ENCODE results near the gene HYPK.
"Not testable (repeated sequence)": the region's sequence is repeated elsewhere in the genome, so short reads cannot be mapped to it uniquely, and the experiment has no call there.

HYPK gene

DNA sequence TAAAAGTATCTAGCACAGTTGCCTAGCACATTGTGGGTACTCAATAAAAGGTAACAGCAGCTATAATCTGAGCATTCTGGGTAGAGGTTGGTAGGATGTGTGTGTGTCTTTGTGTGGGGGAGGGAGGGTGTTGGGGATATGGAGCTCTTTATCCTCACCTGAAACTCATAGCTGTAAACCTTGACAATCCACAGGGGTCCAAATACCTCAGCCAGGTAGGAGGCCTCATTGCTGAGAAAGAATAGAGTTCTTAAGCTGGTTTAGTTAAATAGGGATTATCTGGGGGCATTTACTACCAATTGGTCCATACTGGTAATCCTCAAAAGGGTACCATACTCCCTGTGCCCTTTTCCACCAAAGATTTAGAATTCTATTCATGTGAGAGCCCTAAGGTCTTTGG is 4.4 kb upstream of the HYPK start:
- no peak for DNase-seq (ENCODE audit: low read depth in 2 of 2)

DNA sequence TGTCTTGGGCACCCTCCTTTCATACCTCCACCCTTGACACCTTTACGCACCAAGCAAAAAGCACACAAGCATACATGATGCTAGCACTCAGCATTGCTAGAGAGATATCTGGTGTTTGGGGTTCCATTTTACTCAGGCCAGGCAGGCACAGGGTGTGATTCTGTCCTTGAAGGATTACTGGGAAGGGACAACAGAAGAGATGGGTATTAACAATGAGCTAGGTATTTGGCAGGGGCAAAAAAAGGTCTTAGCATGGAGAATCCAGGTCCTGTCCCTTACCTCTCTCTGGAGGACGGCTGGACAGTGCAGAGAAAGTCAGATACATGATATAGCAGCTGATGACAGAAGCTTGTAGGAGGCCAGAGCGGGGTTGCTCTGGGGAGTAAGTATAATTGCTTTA is 3.8 kb upstream of the HYPK start:
- DNase-seq (ENCODE audit: low read depth in 2 of 2): no peak

GRCh38 chr15:43799209-43799944 is 1.0 kb upstream of the HYPK start:
- DNase-seq (ENCODE audit: low read depth in 2 of 2): no peak

DNA sequence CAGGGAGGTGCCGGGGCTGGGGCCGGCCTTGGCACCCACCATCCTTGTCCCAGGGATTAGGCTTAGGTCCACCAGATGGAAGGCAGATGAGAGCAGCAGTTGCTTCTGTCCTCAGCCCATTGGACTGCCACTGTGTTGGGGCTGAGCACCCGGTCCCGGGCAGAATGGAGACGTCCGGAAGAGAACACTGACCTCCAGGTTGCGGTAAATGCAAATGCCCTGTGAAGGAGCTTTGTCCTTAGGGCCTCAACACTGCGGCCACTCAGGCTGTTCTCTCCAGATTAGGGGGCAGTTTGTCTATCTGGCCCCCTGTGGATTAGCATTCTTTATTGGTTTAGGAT is 484 bp upstream of the HYPK start, which contains the start of gene SERINC4:
Gene SERINC4 (minus strand): TSS at position 276 of the 341 bp plus-strand sequence. CDS start 234 bp downstream, at position 42.
- DNase-seq (ENCODE audit: low read depth in 2 of 2): no peak

GRCh38 chr15:43802676-43803075 is 2.3 kb downstream of the HYPK start:
- not testable (repeated sequence) for DNase-seq (ENCODE audit: low read depth in 2 of 2)

GRCh38 chr15:43808435-43808950 is 8.1 kb downstream of the HYPK start:
- no peak for DNase-seq (ENCODE audit: low read depth in 2 of 2)

GRCh38 chr15:43808960-43809678 is 8.7 kb downstream of the HYPK start:
- DNase-seq (ENCODE audit: low read depth in 2 of 2): no peak

- not testable (repeated sequence) for DNase-seq (ENCODE audit: low read depth in 2 of 2)
These were observed 14.7 kb downstream of the HYPK start for GRCh38 chr15:43815064-43815463.

GRCh38 chr15:43821505-43821904 is 21.1 kb downstream of the HYPK start:
- DNase-seq (ENCODE audit: low read depth in 2 of 2): no peak

- peak; percentile 87 for DNase-seq (ENCODE audit: low read depth in 2 of 2)
These were observed 24.2 kb downstream of the HYPK start, which contains the start of gene MFAP1 for GRCh38 chr15:43824302-43825246. TSS of gene MFAP1 (minus strand) at chr15:43824690. CDS start at chr15:43824569, 121 bp downstream.

DNA sequence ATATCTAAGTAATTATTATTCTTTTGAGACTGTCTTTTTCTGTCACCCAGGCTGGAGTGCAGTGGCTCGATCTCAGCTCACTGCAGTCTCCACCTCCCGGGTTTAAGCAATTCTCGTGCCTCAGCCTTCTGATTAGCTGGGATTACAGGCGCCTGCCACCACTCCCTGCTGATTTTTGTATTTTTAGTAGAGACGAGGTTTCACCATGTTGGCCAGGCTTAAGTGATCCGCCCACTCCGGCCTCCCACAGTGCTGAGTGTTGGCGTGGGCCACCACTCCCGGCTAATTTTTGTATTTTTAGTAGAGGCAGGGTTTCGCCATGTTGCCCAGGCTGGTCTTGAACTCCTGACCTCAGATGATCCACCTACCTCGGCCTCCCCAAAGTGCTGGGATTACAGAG is 24.9 kb downstream of the HYPK start:
- DNase-seq (ENCODE audit: low read depth in 2 of 2): not testable (repeated sequence)

GRCh38 chr15:43826029-43826507 is 25.7 kb downstream of the HYPK start:
- DNase-seq (ENCODE audit: low read depth in 2 of 2): no peak

- peak; percentile 80 to 81 for DNase-seq (ENCODE audit: low read depth in 2 of 2)
These were observed 26.3 kb downstream of the HYPK start, which contains the start of gene WDR76 for GRCh38 chr15:43826508-43827341. TSS of gene WDR76 (plus strand) at chr15:43827002. CDS start at chr15:43827033, 31 bp downstream.

DNA sequence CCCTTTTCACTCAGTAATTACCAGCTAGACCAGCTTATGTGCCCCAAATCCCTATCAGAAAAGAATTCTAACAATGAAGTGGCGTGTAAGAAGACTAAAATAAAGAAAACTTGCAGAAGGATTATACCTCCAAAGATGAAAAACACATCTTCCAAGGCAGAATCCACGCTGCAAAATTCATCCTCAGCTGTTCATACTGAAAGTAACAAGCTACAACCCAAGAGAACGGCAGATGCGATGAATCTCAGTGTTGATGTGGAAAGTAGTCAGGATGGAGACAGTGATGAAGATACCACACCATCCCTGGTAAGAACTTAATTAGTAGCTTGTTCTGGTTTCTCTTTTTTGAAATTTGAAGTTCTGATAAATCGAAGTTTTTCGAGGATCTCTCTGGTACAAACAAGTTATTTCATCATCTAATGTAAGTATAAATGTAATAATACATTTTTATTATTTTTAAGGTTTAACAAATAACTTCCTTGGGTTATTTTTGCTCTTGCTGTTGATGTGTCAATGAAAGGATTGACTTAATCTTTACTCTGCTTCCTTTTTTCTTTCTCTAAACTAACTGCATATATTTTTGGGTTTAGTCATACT is 27.8 kb downstream of the HYPK start:
- no peak for DNase-seq (ENCODE audit: low read depth in 2 of 2)

- DNase-seq (ENCODE audit: low read depth in 2 of 2): not testable (repeated sequence)
These were observed 29.6 kb downstream of the HYPK start for GRCh38 chr15:43829951-43830540.

GRCh38 chr15:43830691-43831275 is 30.4 kb downstream of the HYPK start:
- not testable (repeated sequence) for DNase-seq (ENCODE audit: low read depth in 2 of 2)

- DNase-seq (ENCODE audit: low read depth in 2 of 2): not testable (repeated sequence)
These were observed 31.2 kb downstream of the HYPK start for GRCh38 chr15:43831519-43832052.

DNA sequence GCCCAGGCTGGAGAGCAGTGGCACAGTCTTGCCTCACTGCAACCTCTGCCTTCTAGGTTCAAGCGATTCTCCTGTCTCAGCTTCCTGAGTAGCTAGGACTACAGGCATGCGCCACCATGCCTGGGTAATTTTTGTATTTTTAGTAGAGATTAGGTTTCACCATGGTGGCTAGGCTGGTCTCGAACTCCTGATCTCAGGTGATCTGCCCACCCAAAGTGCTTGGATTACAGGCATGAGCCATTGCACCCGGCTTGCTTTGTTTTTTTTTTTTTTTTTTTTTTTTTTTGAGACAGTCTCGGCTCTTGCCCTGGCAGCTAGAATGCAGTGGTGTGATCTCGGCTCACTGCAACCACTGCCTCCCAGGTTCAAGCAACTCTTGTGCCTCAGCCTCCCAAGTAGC is 32.1 kb downstream of the HYPK start:
- not testable (repeated sequence) for DNase-seq (ENCODE audit: low read depth in 2 of 2)

DNA sequence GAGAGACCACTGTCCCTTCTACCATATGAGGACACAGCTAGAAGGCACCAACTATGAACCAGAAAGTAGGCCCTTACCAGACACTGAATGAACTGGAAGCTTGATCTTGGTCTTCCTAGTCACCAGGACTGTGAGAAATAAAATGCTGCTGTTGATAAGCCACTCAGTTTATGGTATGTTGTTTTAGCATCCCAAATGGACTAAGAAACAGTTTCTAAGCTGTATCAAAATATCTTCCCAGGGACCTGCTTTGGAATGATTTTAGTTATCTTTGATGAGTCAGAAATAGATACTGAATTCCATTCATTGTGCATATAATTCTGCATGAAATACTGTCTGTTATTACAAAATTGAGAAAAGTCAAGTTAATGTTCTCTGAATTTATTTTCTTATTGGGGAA is 45.0 kb downstream of the HYPK start:
- no peak for DNase-seq (ENCODE audit: low read depth in 2 of 2)
